ENCODE data around the gene CDC20.

The CDC20 gene

GRCh38 chr1:43351421-43352350, 7.1 kb upstream of the CDC20 start:
- Histone ChIP-seq H3K9me3 (ENCODE audit: insufficient read depth, low read depth, low read length) (no peaks in the 10 kb centered on the region), H3K4me3 (ENCODE audit: low read length, poor library complexity, severe bottlenecking) (no peak overlapping the region), H3K36me3 (ENCODE audit: insufficient read depth, low read length) (no peaks in the 10 kb centered on the region), H3K9ac (ENCODE audit: low read depth, low read length, poor library complexity, severe bottlenecking) (no peak overlapping the region), H3K27me3 (ENCODE audit: insufficient read depth, low read length, poor library complexity, severe bottlenecking) (no peaks in the 10 kb centered on the region), H3K9me2 (replicated peaks; ENCODE audit: low read depth, low read length) (no peaks in the 10 kb centered on the region), H3K4me2 (ENCODE audit: low read depth, low read length, poor library complexity, severe bottlenecking) (no peak overlapping the region), H3K79me2 (ENCODE audit: insufficient read depth, low read length) (no peaks in the 10 kb centered on the region), H3F3A (ENCODE audit: low read depth) (no peaks in the 10 kb centered on the region), H4K20me1 (ENCODE audit: insufficient read depth, low read length, poor library complexity, severe bottlenecking) (no peaks in the 10 kb centered on the region), H3K4me1 (ENCODE audit: insufficient read depth, low read length, poor library complexity, severe bottlenecking) (no peaks in the 10 kb centered on the region), H2AFZ (ENCODE audit: low read length) (no peak overlapping the region)
- no peak for TF ChIP-seq EZH2phosphoT487 (IDR thresholded peaks at IDR 0.05; ENCODE audit: borderline replicate concordance)
- TF ChIP-seq CTCF (conservative IDR thresholded peaks at IDR 0.05; ENCODE audit: low read length) = no peak

- TF ChIP-seq CTCF (conservative IDR thresholded peaks at IDR 0.05; ENCODE audit: low read length) (no peak), EZH2phosphoT487 (IDR thresholded peaks at IDR 0.05; ENCODE audit: borderline replicate concordance) (no peak)
- H2AFZ ChIP-seq (ENCODE audit: low read length) = no peak overlapping the region
Observed at GRCh38 chr1:43352351-43352705, 6.5 kb upstream of the CDC20 start.

GRCh38 chr1:43352881-43353280, 5.9 kb upstream of the CDC20 start:
- no peak overlapping the region for H2AFZ ChIP-seq (ENCODE audit: low read length)
- no peak overlapping the region for H3K9ac ChIP-seq (ENCODE audit: low read depth, low read length, poor library complexity, severe bottlenecking)
- H3K4me3 ChIP-seq (ENCODE audit: low read length, poor library complexity, severe bottlenecking) = no peak overlapping the region
- no peaks in the 10 kb centered on the region for H3K9me2 ChIP-seq (replicated peaks; ENCODE audit: low read depth, low read length)
- no peaks in the 10 kb centered on the region for H3K36me3 ChIP-seq (ENCODE audit: insufficient read depth, low read length)
- no peaks in the 10 kb centered on the region for H3F3A ChIP-seq (ENCODE audit: low read depth)
- no peaks in the 10 kb centered on the region for H3K79me2 ChIP-seq (ENCODE audit: insufficient read depth, low read length)
- H4K20me1 ChIP-seq (ENCODE audit: insufficient read depth, low read length, poor library complexity, severe bottlenecking) = no peaks in the 10 kb centered on the region
- H3K4me2 ChIP-seq (ENCODE audit: low read depth, low read length, poor library complexity, severe bottlenecking) = no peak overlapping the region
- peaks cover 2% of the 10 kb centered on the region for H3K4me1 ChIP-seq (ENCODE audit: insufficient read depth, low read length, poor library complexity, severe bottlenecking)
- no peaks in the 10 kb centered on the region for H3K27me3 ChIP-seq (ENCODE audit: insufficient read depth, low read length, poor library complexity, severe bottlenecking)
- no peaks in the 10 kb centered on the region for H3K9me3 ChIP-seq (ENCODE audit: insufficient read depth, low read depth, low read length)
- TF ChIP-seq CTCF (conservative IDR thresholded peaks at IDR 0.05; ENCODE audit: low read length) (no peak), EZH2phosphoT487 (IDR thresholded peaks at IDR 0.05; ENCODE audit: borderline replicate concordance) (no peak)

More at GRCh38 chr1:43352351-43352705, 6.5 kb upstream of the CDC20 start:
- Histone ChIP-seq H3K4me2 (ENCODE audit: low read depth, low read length, poor library complexity, severe bottlenecking) (no peak overlapping the region), H3F3A (ENCODE audit: low read depth) (no peaks in the 10 kb centered on the region), H3K36me3 (ENCODE audit: insufficient read depth, low read length) (no peaks in the 10 kb centered on the region), H3K27me3 (ENCODE audit: insufficient read depth, low read length, poor library complexity, severe bottlenecking) (no peaks in the 10 kb centered on the region), H3K79me2 (ENCODE audit: insufficient read depth, low read length) (no peaks in the 10 kb centered on the region), H3K9ac (ENCODE audit: low read depth, low read length, poor library complexity, severe bottlenecking) (no peak overlapping the region), H3K4me1 (ENCODE audit: insufficient read depth, low read length, poor library complexity, severe bottlenecking) (no peaks in the 10 kb centered on the region), H3K4me3 (ENCODE audit: low read length, poor library complexity, severe bottlenecking) (no peak overlapping the region), H3K9me2 (replicated peaks; ENCODE audit: low read depth, low read length) (no peaks in the 10 kb centered on the region), H4K20me1 (ENCODE audit: insufficient read depth, low read length, poor library complexity, severe bottlenecking) (no peaks in the 10 kb centered on the region), H3K9me3 (ENCODE audit: insufficient read depth, low read depth, low read length) (no peaks in the 10 kb centered on the region)
